K562 (cell line): ENCODE results near the gene ANKS3. TPM values are rescaled to one million over a fixed set of nuclear protein-coding genes. Genes with fewer than 3 reads are reported as not detected.

Source experiments
- ATAC-seq: fragments of 200-7000 bp; cut with Tn5 transposase; 3 replicates; pipeline ENCODE4 v1.9.1; 2020; ENCODE audit warnings: moderate library complexity
- BruUV-seq: library from RNA; stranded (reverse); fragments of 400-500 nt; replicated peaks from 2 replicates; lab custom pipeline; 2021; lab: Mats Ljungman, UMichigan
- CTCF ChIA-PET: fragments of 300-600 bp; formaldehyde crosslinking; extraction: SDS; loops from one replicate; lab custom pipeline; 2021; ENCODE audit warnings: low intra/inter-chr PET ratio; lab: Yijun Ruan, JAX
- POLR2A ChIA-PET: fragments of 300-600, 350-650 bp; sonication (Branson Sonifier 250); formaldehyde crosslinking; extraction: SDS; loops from one replicate; lab custom pipeline; 2021; ENCODE audit warnings: antibody characterized with exemption, inconsistent platforms; lab: Yijun Ruan, JAX
- DNase-seq, 4 experiments: peaks; one replicate each; pipeline versions ENCODE4 v3.0.0 to v3.0.0-alpha.2; 2011 to 2018; ENCODE audit warnings: low spot score in 3 of 4, mixed read lengths in 3 of 4; ENCODE audit errors: extremely low read depth in 1 of 4
- FAIRE-seq: peaks from 2 replicates; lab custom pipeline; 2011; peaks lifted over from hg19 to GRCh38; lab: Jason Lieb, UNC
- H2AFZ ChIP-seq: 2 replicates; pipeline ENCODE4 v1.6.0; 2011; ENCODE audit warnings: low read depth, low read length, control low read depth, inconsistent platforms
- H3K27ac ChIP-seq: fragments of 200-600 bp; 3 replicates; pipeline ENCODE4 v1.8.0; 2011; ENCODE audit warnings: low read depth, mild to moderate bottlenecking, control low read depth, inconsistent platforms, low read length, moderate library complexity, mixed read lengths; ENCODE audit errors: extremely low read depth
- H3K27me3 ChIP-seq, 2 experiments: fragments of 300-600 bp in 1 of 2; 2 replicates in 1 of 2; 3 replicates in 1 of 2; pipeline versions ENCODE4 v1.6.0 to v1.8.0; 2011; ENCODE audit warnings: inconsistent platforms in 2 of 2, low read length in 2 of 2, mild to moderate bottlenecking in 1 of 2, mixed read lengths in 1 of 2, moderate library complexity in 1 of 2; ENCODE audit not compliant: control insufficient read depth in 2 of 2, insufficient read depth in 2 of 2
- H3K36me3 ChIP-seq: fragments of 300-600 bp; 3 replicates; pipeline ENCODE4 v1.8.0; 2011; ENCODE audit warnings: mild to moderate bottlenecking, low read length, inconsistent platforms; ENCODE audit not compliant: control insufficient read depth, insufficient read depth
- H3K4me1 ChIP-seq, 2 experiments: fragments of 200-600 bp in 1 of 2; replicated peaks in 1 of 2; 2 replicates in 1 of 2; 3 replicates in 1 of 2; pipeline versions ENCODE4 v1.5.1 to v1.8.0; 2011; ENCODE audit warnings: inconsistent platforms in 2 of 2, low read length in 2 of 2, mild to moderate bottlenecking in 1 of 2, mixed read lengths in 1 of 2, moderate library complexity in 1 of 2; ENCODE audit not compliant: control insufficient read depth in 2 of 2, insufficient read depth in 2 of 2
- H3K4me2 ChIP-seq: 2 replicates; pipeline ENCODE4 v1.6.1; 2011; ENCODE audit warnings: low read length, control low read depth, inconsistent platforms, mixed read lengths; ENCODE audit not compliant: insufficient read depth
- H3K4me3 ChIP-seq: fragments of 200-600 bp; sonication (generic), shearing (Covaris generic); 2 replicates; pipeline ENCODE4 v1.5.1; 2016; ENCODE audit warnings: control low read depth, inconsistent platforms
- H3K79me2 ChIP-seq: fragments of 200-600 bp; 3 replicates; pipeline ENCODE4 v1.8.0; 2011; ENCODE audit warnings: low read length, inconsistent platforms; ENCODE audit not compliant: control insufficient read depth, insufficient read depth
- H3K9ac ChIP-seq, 2 experiments: 2 replicates each; pipeline versions ENCODE4 v1.6.0 to v1.6.1; 2011; ENCODE audit warnings: low read depth in 2 of 2, low read length in 2 of 2, control low read depth in 1 of 2, inconsistent platforms in 1 of 2, mild to moderate bottlenecking in 1 of 2, mixed read lengths in 1 of 2; ENCODE audit not compliant: insufficient read depth in 1 of 2
- H3K9me1 ChIP-seq: one replicate; pipeline ENCODE4 v1.6.0; 2011; ENCODE audit warnings: inconsistent platforms, mild to moderate bottlenecking, low read length, moderate library complexity; ENCODE audit not compliant: control insufficient read depth, insufficient read depth
- H3K9me3 ChIP-seq: replicated peaks from 2 replicates; pipeline ENCODE4 v1.5.1; 2011; ENCODE audit warnings: low read depth, low read length, inconsistent platforms; ENCODE audit not compliant: control insufficient read depth, insufficient read depth
- H4K20me1 ChIP-seq: replicated peaks from 2 replicates; pipeline ENCODE4 v1.6.1; 2011; ENCODE audit warnings: low read length, inconsistent platforms, mixed read lengths; ENCODE audit not compliant: control insufficient read depth, insufficient read depth
- CBFA2T3 ChIP-seq: fragments of 450-650 bp; IDR thresholded peaks from 2 replicates; pipeline ENCODE4 v1.6.1; 2017
- MYNN ChIP-seq, 2 experiments: sonication (generic); formaldehyde crosslinking in 1 of 2; IDR thresholded peaks; 2 replicates each; pipeline versions ENCODE4 v1.5.0 to v1.6.1; 2016 to 2020; ENCODE audit warnings: antibody characterized with exemption in 1 of 2, missing genetic modification reagents in 1 of 2
- RAD51 ChIP-seq: fragments of 450-650 bp; IDR thresholded peaks from 2 replicates; pipeline ENCODE4 v1.7.1; 2016; ENCODE audit warnings: low read depth, mild to moderate bottlenecking, borderline replicate concordance
- SMC3 ChIP-seq: conservative IDR thresholded peaks from 2 replicates; pipeline ENCODE4 v1.6.1; 2011; ENCODE audit warnings: low read depth, low read length, improper control_type of control experiment; ENCODE audit not compliant: insufficient read depth
- SPI1 ChIP-seq: IDR thresholded peaks from 2 replicates; pipeline ENCODE4 v1.6.1; 2011; ENCODE audit warnings: low read depth, low read length, control low read depth, borderline replicate concordance
- TAF7 ChIP-seq: fragments of 450-650 bp; IDR thresholded peaks from 2 replicates; pipeline ENCODE4 v1.6.1; 2016; ENCODE audit warnings: missing genetic modification characterization, missing compliant biosample characterization
- ZBTB8A ChIP-seq: fragments of 450-650 bp; IDR thresholded peaks from 2 replicates; pipeline ENCODE4 v1.6.1; 2018; ENCODE audit warnings: mild to moderate bottlenecking, moderate library complexity; ENCODE audit not compliant: partially characterized antibody
- ZKSCAN3 ChIP-seq: fragments of 250-450 bp; sonication (Bioruptor Pico); IDR thresholded peaks from 2 replicates; pipeline ENCODE4 v1.4.0; 2020
- WGBS: fragments of 100-300 bp; shearing (Covaris generic); methylation state at CpG from one replicate; pipeline ENCODE4 v1.1.6; 2016; ENCODE audit warnings: low coverage, mixed read lengths; ENCODE audit not compliant: insufficient coverage; ENCODE audit errors: missing lambda C conversion rate; 5-methylcytosine and 5-hydroxymethylcytosine counted together
- in situ Hi-C: fragments of 300-500 bp; cut with MboI; formaldehyde crosslinking; loops from 4 replicates; pipeline ENCODE4 v1.15.0; 2018; ENCODE audit warnings: inconsistent platforms, mixed read lengths
- intact Hi-C: fragments of 100-400 bp; cut with micrococcal nuclease; formaldehyde crosslinking; loops from 2 replicates; pipeline ENCODE4 v1.14.2; 2022
- polyA plus RNA-seq, 8 experiments: library from polyadenylated mRNA; depleted of rRNA in 4 of 8; stranded (reverse) in 5 of 8; unstranded in 3 of 8; fragments of >200 nt; fragmentation: Nextera tagmentation in 2 of 8; fragmentation: Illumina TruSeq in 1 of 8; extraction: Ambion mirVana in 2 of 8; extraction: Trizol in 1 of 8; gene quantifications; 2 replicates each; pipeline versions ENCODE4 v1.2.1 to v1.2.3, GENCODE V29; 2011 to 2014; ENCODE audit warnings: inconsistent platforms in 1 of 8, missing spikeins in 1 of 8
- total RNA-seq, 7 experiments: library from RNA; depleted of rRNA in 6 of 7; stranded (reverse); fragments of >200 nt in 6 of 7; fragmentation: Illumina TruSeq in 2 of 7; extraction: Trizol in 2 of 7; gene quantifications; 2 replicates each; pipeline versions ENCODE4 v1.2.1 to v1.2.3, GENCODE V29; 2011 to 2021; ENCODE audit warnings: low replicate concordance in 1 of 7
- TF ChIP-seq, protein P1 (sequence below): fragments of 450-650 bp; IDR thresholded peaks from 2 replicates; pipeline ENCODE4 v1.6.1; 2017; ENCODE audit warnings: mild to moderate bottlenecking, moderate library complexity
- TF ChIP-seq, protein P2 (sequence below): fragments of 250-450 bp; sonication (Bioruptor Pico); IDR thresholded peaks from 2 replicates; pipeline ENCODE4 v1.8.0; 2022; ENCODE audit warnings: moderate library complexity, mild to moderate bottlenecking, inconsistent platforms

ANKS3 gene
- total and polyA plus RNA-seq, 9 of the 15 experiments (the other 6 are each of a cell fraction or from before 2014, with no cell fraction given) = 0.43 to 25.7 (median 14.8) TPM

GRCh38 chr16:4686497-4687210 lies 47.4 kb downstream of the ANKS3 start (continued):
- TF ChIP-seq SPI1 (no peak), CBFA2T3 (no peak)

DNA sequence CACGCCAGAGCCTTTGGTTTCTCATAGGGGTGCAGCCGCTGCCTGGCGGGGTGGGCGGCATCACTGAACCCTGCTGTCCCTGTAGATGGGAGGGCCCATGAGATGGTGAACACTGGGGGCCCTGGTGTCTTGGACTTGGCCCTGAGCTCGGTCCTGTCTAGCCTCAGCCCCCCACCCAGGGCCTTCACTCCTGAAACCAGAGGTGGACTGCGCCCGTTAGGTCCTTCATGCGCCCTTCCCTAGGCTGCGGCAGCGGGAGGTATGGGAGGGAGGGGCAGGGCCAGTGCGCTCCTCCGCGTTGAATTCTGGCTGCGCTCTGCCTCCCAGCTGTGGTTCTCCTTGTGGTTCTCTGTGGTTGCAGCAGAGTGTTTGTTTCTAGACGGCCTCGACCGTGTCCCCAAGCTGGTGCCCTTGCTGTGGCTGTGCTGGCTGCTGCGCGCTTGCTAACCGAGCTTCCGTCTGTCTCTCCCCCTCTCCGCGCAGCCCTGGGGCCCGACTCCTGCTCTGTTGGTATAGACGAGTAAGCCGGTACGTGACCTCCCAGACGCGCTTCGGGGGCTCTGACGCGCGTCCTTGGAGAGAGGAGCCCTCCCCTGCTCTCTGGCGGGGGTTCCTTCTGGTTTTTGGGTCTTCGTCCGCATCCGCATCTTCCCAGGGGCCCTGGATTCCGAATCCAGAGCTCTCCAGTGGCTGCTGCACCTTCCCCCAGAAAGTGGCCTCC lies 48.1 kb downstream of the ANKS3 start:
- ChIA-PET CTCF (no interaction called here), POLR2A (interaction anchor here (1.3 kb wide), 1 partner anchor 10 kb away, joined by 3 read pairs; no protein-coding TSS in a partner anchor)
- Histone ChIP-seq H3K9me3 (no peaks in the 10 kb centered on the region), H3K27ac (no peak overlapping the region), H3K79me2 (no peaks in the 10 kb centered on the region), H4K20me1 (no peaks in the 10 kb centered on the region), H3K4me2 (no peak overlapping the region), H3K4me1 (peaks cover 0 to 39% of the 10 kb centered on the region in 2 experiments; a peak in 2 of 5 replicates), H2AFZ (no peak overlapping the region), H3K36me3 (peaks cover 49% of the 10 kb centered on the region; the same call in 2 of the 3 replicates), H3K4me3 (no peak overlapping the region), H3K27me3 (no peaks in the 10 kb centered on the region), H3K9me1 (no peaks in the 10 kb centered on the region), H3K9ac (peak overlapping the region in 1 of 2 experiments; percentile 1; a peak in 1 of 4 replicates)
- ATAC-seq (no peak), DNase-seq (no peak), FAIRE-seq (no peak)
- intact Hi-C loops (no loop called here), in situ Hi-C loops (no loop called here)
- 93% methylated on average over 25 of the region's 38 CpGs for WGBS
- BruUV-seq = no TSS peak
- TF ChIP-seq MYNN (IDR thresholded peaks at IDR 0.05) (no peak), MYNN (CRISPR knock-in tag; IDR thresholded peaks at IDR 0.05) (no peak), ZKSCAN3 (CRISPR knock-in tag) (no peak), SMC3 (no peak), RAD51 (no peak), TAF7 (no peak), ZBTB8A (no peak)
- TF ChIP-seq, protein P1, sequence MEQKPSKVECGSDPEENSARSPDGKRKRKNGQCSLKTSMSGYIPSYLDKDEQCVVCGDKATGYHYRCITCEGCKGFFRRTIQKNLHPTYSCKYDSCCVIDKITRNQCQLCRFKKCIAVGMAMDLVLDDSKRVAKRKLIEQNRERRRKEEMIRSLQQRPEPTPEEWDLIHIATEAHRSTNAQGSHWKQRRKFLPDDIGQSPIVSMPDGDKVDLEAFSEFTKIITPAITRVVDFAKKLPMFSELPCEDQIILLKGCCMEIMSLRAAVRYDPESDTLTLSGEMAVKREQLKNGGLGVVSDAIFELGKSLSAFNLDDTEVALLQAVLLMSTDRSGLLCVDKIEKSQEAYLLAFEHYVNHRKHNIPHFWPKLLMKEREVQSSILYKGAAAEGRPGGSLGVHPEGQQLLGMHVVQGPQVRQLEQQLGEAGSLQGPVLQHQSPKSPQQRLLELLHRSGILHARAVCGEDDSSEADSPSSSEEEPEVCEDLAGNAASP = no peak
- TF ChIP-seq, protein P2, sequence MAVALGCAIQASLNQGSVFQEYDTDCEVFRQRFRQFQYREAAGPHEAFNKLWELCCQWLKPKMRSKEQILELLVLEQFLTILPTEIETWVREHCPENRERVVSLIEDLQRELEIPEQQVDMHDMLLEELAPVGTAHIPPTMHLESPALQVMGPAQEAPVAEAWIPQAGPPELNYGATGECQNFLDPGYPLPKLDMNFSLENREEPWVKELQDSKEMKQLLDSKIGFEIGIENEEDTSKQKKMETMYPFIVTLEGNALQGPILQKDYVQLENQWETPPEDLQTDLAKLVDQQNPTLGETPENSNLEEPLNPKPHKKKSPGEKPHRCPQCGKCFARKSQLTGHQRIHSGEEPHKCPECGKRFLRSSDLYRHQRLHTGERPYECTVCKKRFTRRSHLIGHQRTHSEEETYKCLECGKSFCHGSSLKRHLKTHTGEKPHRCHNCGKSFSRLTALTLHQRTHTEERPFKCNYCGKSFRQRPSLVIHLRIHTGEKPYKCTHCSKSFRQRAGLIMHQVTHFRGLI (CRISPR knock-in tag) = no peak
